ENCODE measurements around the gene TMEM151A. TPM values are rescaled to one million over a fixed set of nuclear protein-coding genes. Genes with fewer than 3 reads are reported as not detected.
A peak's percentile ranks its signal among the peaks of the same experiment; 100 is the strongest.

The TMEM151A gene
- 1 to 10 TPM in 1 of 3 donors, under 1 TPM in 2; 0.16 to 1.6 (median 0.33) TPM for total RNA-seq

GRCh38 chr11:66291706-66292542, at the start of gene TMEM151A:
Gene TMEM151A, plus strand, starts transcription at chr11:66291894. Its CDS starts 120 bp downstream, at chr11:66292014.
- TF ChIP-seq CTCF (IDR thresholded peaks at IDR 0.05) (no peak), POLR2AphosphoS5 (IDR thresholded peaks at IDR 0.05) (no peak), POLR2A (IDR thresholded peaks at IDR 0.05) (no peak)
- peaks cover 0 to 15% of the 10 kb centered on the region in 2 donors for H3K4me1 ChIP-seq
- H3K27ac ChIP-seq, result no peak within 1 kb of the TSS
- peak within 1 kb of the TSS; percentile 32 to 66 (median 42) for H3K4me3 ChIP-seq
- H3K36me3 ChIP-seq, result no peaks in the 10 kb centered on the region
- intact Hi-C loops (cut with DNase I; ENCODE audit: low total_unique reads), result loop anchor here (1.0 kb wide), 1 partner anchor 33 kb away; no protein-coding TSS in a partner anchor
- H3K27me3 ChIP-seq, result peaks cover 5 to 39% of the 10 kb centered on the region in 2 donors
- H3K9me3 ChIP-seq, result no peaks in the 10 kb centered on the region
- no peak for DNase-seq (ENCODE audit: low spot score in 2 of 2)

- Histone ChIP-seq H3K9me3 (no peaks in the 10 kb centered on the region), H3K4me3 (no peak overlapping the region), H3K4me1 (no peaks in the 10 kb centered on the region), H3K27ac (no peak overlapping the region), H3K27me3 (no peaks in the 10 kb centered on the region), H3K36me3 (no peaks in the 10 kb centered on the region)
- TF ChIP-seq POLR2AphosphoS5 (IDR thresholded peaks at IDR 0.05) (no peak), CTCF (IDR thresholded peaks at IDR 0.05) (no peak), POLR2A (IDR thresholded peaks at IDR 0.05) (no peak)
- intact Hi-C loops (cut with DNase I; ENCODE audit: low total_unique reads), result no loop called here
- DNase-seq (ENCODE audit: low spot score in 2 of 2), result no peak
Observed at GRCh38 chr11:66242095-66242765, 49.5 kb upstream of the TMEM151A start.

GRCh38 chr11:66243782-66244535, 47.7 kb upstream of the TMEM151A start:
- no peak overlapping the region for H3K27ac ChIP-seq
- DNase-seq (ENCODE audit: low spot score in 2 of 2), result no peak
- no peaks in the 10 kb centered on the region for H3K9me3 ChIP-seq
- no peaks in the 10 kb centered on the region for H3K36me3 ChIP-seq
- H3K4me3 ChIP-seq, result no peak overlapping the region
- no peak for TF ChIP-seq POLR2A (IDR thresholded peaks at IDR 0.05)
- TF ChIP-seq POLR2AphosphoS5 (IDR thresholded peaks at IDR 0.05), result no peak
- TF ChIP-seq CTCF (IDR thresholded peaks at IDR 0.05), result no peak
- intact Hi-C loops (cut with DNase I; ENCODE audit: low total_unique reads), result no loop called here
- no peaks in the 10 kb centered on the region for H3K4me1 ChIP-seq
- no peaks in the 10 kb centered on the region for H3K27me3 ChIP-seq

GRCh38 chr11:66247295-66247694, 44.4 kb upstream of the TMEM151A start:
- Histone ChIP-seq H3K9me3 (no peaks in the 10 kb centered on the region), H3K4me1 (no peaks in the 10 kb centered on the region), H3K27ac (no peak overlapping the region), H3K27me3 (no peaks in the 10 kb centered on the region), H3K36me3 (no peaks in the 10 kb centered on the region), H3K4me3 (no peak overlapping the region)
- intact Hi-C loops (cut with DNase I; ENCODE audit: low total_unique reads), result no loop called here
- DNase-seq (ENCODE audit: low spot score in 2 of 2), result no peak
- TF ChIP-seq POLR2A (IDR thresholded peaks at IDR 0.05) (no peak), CTCF (IDR thresholded peaks at IDR 0.05) (no peak), POLR2AphosphoS5 (IDR thresholded peaks at IDR 0.05) (no peak)
